Bone marrow (tissue), 2 donors: ENCODE data around the gene SYNGAP1.
A peak's percentile ranks its signal among the peaks of the same experiment; 100 is the strongest.

Experiments used
- DNase-seq, 2 donors: peaks; one replicate each; lab custom pipeline; 2025; lab: John Stamatoyannopoulos, UW

Gene SYNGAP1

DNA sequence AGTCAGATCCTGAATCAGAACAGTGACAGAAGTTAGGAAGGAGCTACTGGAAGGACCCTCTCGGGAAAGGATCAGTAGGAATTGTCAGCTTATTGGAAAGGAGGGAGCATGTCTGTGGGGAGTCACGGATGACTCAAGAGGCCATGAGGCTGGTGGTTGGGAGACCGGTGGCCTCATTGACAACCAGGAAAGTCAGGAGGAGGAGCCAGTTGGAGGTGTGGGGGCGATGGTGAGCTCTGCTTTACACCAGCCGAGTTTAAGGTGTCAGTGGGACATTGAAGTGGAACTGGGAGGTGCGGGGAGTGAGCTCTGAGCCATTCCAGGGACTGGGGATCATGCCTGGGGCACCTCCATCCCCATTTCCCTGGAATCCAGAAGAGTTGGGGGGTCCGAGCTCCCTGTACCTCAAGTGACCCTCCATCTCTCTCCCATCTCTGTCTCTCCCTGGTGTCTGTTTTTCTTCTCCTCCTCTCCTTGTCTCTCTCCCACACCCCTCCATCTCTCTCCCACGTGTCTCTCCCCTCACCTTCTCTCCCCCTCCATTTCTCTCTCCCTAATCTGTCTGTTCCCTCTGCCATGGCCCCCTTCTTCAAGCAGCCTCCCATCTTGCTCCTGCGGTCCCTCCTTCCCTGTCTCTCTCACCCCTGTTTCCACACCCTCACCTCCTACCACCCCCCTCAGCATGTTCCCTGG is 20.2 kb downstream of the SYNGAP1 start:
- no peak for DNase-seq

DNA sequence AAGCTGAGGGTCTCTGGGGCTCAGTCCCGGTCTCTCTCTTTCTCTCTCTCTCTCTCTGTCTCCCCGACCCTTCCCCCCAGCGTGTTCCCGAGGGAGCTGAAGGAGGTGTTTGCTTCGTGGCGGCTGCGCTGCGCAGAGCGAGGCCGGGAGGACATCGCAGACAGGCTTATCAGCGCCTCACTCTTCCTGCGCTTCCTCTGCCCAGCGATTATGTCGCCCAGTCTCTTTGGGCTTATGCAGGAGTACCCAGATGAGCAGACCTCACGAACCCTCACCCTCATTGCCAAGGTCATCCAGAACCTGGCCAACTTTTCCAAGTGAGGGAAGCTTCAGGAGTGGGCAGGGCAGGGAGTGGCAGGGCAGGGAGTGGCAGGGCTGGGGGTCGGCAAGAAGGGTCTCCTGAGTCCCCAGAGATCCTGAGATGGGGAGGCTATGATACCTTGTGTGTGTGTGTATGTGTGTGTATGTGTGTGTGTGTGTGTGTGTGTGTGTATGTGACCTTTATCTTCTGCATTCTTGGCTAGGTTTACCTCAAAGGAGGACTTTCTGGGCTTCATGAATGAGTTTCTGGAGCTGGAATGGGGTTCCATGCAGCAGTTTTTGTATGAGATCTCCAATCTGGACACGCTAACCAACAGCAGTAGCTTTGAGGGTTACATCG is 20.9 kb downstream of the SYNGAP1 start:
- no peak for DNase-seq

DNA sequence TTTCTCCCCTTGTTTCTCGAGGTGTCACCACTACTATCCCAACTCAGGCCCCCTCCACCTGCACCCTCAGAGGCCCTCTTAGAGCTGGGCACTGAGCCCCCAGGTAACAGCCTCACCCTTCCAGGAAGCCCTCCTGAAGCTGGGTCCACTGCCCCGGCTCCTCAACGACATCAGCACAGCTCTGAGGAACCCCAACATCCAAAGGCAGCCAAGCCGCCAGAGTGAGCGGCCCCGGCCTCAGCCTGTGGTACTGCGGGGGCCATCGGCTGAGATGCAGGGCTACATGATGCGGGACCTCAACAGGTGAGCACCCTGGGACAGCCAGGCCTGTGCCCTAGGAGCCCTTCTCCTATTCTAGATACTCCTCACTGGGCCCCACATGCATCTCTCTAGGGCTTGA is 21.6 kb downstream of the SYNGAP1 start:
- no peak for DNase-seq

DNA sequence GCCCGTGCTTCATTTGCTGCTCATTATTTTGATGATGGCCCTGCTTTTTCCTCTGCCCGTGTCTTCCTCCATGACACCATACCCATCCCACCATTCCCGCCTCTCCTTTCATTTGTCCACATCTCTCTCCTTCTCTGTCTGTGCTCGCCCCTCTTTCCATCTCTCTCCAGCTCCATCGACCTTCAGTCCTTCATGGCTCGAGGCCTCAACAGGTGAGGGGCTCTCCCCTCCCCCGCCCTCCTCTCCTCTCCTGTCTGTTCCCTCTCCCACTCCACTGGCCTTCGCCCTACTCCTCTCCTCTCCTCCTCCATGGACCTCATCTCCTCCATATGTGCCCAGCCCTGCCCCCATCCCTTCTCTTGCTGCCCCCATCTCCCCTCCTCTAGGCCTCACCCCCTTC is 22.4 kb downstream of the SYNGAP1 start:
- DNase-seq, result no peak

DNA sequence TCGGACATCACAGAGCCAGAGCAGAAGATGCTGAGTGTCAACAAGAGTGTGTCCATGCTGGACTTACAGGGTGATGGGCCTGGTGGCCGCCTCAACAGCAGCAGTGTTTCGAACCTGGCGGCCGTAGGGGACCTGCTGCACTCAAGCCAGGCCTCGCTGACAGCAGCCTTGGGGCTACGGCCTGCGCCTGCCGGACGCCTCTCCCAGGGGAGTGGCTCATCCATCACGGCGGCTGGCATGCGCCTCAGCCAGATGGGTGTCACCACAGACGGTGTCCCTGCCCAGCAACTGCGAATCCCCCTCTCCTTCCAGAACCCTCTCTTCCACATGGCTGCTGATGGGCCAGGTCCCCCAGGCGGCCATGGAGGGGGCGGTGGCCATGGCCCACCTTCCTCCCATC is 23.2 kb downstream of the SYNGAP1 start:
- no peak for DNase-seq

DNA sequence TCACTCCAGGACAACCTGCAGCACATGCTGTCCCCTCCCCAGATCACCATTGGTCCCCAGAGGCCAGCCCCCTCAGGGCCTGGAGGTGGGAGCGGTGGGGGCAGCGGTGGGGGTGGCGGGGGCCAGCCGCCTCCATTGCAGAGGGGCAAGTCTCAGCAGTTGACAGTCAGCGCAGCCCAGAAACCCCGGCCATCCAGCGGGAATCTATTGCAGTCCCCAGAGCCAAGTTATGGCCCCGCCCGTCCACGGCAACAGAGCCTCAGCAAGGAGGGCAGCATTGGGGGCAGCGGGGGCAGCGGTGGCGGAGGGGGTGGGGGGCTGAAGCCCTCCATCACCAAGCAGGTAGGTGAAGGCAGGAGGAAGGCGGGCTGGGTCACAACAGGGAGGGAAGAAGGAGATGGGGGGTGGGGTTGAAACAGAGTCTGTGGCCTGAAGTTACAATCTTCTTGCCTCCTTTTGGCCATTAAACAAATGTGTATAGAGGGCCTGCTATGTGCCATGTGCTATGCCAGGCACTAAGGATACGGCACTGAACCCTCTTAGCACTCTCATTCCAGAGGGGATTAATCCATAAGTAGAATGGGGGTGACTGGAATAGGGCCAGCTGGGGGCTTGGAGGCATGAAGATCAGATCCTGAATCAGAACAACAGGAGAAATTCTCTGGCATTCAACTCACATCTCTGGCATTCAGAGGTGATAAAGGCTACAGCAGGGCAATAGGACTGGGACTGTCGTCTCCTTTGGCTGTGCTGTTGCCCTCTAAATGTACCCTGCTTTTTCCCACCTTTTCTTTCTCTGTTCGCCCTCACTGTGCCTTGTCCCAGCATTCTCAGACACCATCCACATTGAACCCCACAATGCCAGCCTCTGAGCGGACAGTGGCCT is 24.0 kb downstream of the SYNGAP1 start:
- no peak for DNase-seq

DNA sequence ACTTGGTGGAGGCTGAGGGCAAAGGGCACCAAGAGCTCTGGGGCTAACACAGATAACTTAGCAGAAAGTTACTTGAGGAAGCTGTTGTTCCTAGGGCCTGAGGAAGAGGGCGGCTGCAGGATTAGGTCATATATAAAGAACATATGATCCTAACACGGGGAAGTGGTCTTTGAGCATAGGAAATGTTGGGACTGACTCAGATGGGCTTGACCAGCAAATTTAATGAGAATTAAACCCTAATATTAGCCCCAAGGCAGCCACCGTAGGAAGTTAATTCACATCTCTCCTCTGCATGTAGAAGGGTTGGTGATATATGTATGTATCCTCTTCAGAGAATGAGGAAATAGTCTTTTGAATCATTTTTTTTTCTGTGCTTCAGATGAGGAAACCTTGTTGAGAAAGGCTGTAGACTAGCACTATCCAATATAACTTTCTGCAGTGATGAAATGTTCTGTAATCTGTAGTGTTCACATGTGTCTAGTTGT is 25.3 kb downstream of the SYNGAP1 start:
- no peak for DNase-seq

DNA sequence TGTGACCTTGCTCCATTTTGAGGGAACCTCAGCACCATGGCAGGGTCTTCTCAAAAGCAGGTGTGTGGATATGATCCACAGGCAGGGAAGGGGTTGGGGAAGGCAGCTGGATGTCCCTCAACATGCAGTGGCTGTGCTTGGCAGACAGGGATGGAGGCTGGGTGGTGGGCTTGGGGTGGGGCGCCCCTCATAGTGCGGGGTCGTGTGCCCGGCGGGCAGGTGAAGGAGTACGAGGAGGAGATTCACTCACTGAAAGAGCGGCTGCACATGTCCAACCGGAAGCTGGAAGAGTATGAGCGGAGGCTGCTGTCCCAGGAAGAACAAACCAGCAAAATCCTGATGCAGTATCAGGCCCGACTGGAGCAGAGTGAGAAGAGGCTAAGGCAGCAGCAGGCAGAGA is 26.5 kb downstream of the SYNGAP1 start:
- DNase-seq, result no peak

DNA sequence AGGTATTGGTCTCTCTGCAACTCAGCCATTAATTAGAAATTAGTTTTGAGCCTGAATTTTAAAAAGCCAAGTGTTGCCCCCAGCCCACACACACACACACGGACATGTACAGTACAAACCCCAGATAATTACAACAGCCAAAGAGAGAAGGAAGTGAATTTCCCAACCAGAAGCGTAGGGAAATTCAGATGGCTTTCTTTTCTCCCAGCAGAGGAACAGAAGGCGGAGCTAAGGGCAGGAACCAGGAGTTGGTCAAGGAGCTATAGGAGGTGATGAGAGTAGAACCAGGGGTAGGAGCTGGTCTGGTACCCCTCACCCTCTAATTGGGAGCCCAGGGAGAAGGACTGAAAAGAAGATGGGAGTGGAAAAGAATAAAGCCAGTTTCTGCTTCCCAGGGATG is 30.6 kb downstream of the SYNGAP1 start:
- no peak for DNase-seq

DNA sequence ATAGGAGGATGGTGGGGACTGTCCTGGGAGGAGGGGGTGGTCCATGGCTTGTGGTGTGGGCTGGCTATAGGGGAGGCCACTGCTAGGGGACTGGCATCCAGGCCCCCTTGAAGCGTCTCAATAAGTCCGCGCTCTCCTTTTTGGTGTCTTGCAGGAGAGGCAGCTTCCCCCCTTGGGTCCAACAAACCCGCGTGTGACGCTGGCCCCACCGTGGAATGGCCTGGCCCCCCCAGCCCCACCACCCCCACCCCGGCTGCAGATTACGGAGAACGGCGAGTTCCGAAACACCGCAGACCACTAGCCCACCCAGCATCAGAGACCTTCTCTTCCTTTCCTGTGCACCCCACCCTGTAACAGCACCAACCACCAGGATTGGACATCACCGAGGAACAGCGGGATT is 31.7 kb downstream of the SYNGAP1 start:
- DNase-seq, result no peak

DNA sequence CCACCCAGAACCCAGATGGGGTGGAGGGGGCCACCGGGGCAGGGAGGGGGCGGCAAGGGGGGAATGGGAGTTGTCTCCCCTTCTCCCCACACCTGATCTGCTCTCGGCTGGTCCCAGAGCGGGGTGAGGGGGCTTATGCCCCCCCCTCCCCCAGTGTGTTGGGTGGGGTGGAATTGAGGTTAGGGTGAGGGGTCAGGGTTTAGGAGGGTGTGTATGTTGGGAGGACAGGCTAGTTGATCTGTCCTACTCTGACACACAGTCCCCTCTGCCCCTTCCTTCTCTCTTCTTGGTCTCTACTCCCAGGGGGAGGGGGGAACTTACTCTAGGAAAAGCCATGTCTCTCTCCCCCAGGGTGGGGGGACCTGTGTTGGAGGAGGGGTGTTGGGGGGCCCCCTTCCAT is 32.6 kb downstream of the SYNGAP1 start:
- no peak for DNase-seq

DNA sequence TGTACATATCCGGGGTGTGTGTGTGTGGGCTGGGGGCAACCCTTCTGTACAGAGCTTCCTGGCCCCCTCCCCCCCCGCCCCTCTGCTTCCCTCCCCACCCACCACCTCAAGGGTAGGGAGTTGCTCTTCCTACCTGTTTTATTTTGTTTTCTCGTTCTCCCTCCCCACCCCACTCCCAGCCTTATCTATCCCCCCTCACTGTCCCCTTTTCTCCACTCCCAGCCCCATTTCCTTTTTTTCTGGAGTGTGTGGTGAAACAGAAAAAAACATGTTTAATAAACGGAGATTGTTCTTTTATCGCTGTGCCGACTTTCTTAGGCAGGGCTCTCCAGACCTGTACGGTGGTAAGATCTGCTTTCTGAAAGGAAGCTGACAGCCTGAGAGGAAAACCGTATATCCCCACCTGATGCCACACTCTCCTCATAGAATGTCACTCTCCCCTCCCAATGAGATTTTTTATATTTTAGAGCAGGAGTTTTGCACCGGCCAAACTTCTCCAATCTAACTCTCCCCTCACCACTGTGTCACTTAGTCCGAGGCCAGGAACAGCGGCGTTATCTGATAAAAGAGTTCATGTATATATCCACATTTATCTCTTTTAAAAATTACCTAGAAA is 33.6 kb downstream of the SYNGAP1 start:
- no peak for DNase-seq

DNA sequence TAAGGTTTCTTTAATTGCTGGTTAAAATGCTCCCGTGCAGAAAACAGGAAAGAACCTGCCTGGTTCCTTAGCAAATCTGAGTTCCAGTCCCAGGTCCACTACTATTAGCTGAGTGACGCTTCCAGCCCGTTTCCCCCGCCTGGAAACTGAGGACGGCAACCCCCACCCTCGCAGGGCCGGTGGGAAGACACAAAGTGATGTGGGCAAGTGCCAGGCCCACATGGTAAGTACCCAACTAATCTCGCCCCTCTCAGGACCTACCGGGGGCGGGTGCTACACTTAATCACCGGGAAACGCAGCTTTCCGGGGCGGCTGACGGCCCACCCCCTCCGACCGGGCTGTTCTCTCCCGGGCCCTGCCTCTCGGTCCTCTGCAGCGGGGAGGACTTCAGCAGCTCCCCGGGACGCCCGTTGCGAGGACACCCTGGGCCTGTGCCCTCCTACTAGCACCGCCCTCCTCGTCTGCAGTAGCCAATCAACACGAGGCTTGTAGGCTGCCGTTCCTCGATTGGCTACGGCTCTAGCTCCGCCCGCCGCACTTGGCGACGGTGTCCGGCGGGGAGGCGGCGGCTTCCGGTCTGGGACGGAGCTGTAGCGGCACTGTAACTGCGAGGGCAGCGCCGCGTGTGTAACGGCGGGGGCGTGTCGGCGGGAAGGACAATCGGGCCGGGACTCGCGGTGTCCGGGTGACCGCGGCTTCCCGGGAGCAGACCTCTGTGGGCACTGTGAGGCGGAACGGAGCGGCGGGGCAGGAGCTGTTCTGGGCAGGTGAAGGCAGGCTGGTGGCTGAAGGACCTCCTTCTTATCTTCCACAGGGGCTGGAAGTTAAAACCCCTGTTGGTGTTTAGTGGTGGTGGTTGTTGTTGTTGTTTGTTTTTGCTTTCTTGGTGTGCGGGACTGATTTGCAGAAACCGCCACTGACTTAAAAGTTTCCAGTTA is 34.4 kb downstream of the SYNGAP1 start, which contains the start of gene ZBTB9:
ZBTB9 (plus strand) TSS at position 568 of the 938 bp plus-strand sequence. CDS start 525 bp downstream, outside the sequence.
- peak; percentile 77 to 89 for DNase-seq

DNA sequence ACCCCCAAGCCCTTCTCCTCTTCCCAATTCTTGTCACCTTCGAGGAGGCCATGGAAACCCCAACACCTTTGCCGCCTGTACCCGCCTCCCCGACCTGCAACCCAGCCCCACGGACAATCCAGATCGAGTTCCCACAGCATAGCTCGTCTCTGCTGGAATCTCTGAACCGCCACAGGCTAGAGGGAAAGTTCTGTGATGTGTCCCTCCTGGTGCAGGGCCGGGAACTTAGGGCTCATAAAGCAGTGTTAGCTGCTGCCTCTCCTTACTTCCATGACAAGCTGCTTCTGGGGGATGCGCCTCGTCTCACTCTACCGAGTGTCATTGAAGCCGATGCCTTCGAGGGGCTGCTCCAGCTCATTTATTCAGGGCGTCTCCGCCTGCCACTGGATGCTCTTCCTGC is 35.2 kb downstream of the SYNGAP1 start:
- no peak for DNase-seq

DNA sequence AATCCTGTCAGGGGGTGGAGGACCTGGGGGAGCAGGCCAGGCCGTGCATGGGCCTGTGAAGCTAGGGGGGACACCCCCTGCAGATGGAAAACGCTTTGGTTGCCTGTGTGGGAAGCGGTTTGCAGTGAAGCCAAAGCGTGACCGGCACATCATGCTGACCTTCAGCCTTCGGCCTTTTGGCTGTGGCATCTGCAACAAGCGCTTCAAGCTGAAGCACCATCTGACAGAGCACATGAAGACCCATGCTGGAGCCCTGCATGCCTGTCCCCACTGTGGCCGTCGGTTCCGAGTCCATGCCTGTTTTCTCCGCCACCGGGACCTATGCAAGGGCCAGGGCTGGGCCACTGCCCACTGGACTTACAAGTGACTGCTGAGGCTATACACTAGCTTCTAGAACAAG is 36.3 kb downstream of the SYNGAP1 start:
- no peak for DNase-seq

DNA sequence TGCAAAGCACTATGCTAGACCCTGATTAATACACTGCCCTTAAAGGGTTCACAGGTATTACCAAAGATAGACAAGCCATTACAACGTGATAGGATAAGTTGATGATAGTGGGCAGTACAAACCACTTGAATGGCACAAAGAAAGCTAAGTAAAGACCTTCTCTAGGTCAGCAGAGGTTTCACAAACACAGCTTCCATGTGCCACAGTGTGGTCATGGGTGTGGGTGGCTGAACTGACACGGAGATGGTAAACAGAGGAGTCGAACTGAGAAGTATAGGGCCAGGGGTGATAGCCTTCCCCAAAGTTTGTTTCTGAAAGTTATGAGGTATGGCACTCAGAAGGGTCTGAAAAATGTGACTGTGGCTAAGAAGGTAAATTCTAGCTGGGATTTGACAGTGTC is 38.8 kb downstream of the SYNGAP1 start:
- no peak for DNase-seq

DNA sequence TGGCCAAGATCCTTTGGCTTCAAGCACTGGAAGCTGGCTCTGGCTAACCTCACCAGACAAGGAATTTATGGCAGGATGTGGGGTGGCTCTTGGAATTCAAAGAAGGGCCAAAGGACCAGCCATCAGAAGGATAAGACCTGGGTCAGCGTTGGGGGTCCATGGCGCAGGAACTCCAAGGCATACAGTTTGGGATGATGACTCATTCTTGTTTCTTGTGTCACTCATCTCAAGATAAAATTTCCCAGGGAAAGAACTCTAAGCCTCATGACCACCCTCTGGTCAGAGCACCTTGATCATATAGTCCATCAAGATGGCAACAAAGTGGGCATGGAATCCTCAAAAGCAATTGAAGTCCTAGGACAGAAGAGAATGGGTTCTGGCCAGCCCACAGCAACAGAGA is 39.4 kb downstream of the SYNGAP1 start:
- DNase-seq, result no peak

DNA sequence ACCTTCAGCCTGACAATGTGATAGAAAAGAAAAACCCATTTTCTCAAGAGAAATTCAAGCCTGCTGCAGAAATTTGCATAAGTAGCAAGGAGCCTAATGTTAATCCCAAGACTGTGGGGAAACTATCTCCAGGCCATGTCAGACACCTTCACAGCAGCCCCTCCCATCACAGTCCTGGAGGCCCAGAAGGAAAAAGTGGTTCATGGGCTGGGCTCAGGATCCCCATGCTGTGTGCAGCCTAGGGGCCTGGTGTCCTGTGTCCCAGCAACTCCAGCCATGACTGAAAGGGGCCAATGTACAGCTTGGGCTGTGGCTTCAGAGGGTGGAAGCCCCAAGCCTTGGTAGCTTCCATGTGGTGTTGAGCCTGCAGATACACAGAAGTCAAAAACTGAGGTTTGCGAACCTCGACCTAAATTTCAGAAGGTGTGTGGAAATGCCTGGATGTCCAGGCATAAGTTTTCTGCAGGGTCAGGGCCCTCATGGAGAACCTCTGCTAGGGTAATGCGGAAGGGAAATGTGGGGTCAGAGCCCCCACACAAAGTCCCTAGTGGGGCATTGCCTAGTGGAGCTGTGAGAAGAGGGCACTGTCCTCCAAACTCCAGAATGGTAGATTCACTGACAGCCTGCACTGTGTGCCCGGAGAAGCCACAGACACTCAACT is 46.3 kb downstream of the SYNGAP1 start:
- no peak for DNase-seq

DNA sequence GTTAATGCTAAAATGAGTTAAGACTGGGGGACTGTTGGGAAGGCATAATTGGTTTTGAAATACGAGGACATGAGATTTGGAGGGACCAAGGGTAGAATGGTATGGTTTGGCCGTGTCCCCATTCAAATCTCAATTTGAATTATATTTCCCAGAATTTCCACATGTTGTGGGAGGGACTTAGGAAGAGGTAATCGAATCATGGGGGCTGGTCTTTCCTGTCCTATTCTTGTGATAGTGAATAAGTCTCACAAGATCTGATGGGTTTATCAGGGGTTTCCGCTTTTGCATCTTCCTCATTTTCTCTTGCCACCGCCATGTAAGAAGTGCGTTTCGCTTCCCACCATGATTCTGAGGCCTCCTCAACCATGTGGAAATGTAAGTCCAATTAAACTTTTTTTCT is 47.2 kb downstream of the SYNGAP1 start:
- no peak for DNase-seq

DNA sequence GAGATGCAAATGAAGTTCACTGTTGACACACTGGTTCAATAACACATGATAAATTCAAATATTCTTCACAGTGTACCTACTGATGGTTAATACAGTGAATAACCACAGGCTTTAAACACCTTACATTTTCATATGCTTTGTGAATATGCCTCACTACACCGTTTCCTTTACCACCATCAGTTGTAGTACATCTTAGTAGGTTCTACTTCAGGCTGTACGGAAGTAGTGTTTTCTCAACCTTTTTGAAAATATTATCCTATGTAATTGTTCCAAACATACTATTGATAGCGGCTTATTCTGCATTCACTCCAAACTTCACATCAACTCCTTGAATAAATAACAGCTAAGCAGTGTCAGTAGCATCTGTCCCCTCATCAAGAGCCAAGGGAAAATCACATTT is 49.8 kb downstream of the SYNGAP1 start:
- no peak for DNase-seq

DNA sequence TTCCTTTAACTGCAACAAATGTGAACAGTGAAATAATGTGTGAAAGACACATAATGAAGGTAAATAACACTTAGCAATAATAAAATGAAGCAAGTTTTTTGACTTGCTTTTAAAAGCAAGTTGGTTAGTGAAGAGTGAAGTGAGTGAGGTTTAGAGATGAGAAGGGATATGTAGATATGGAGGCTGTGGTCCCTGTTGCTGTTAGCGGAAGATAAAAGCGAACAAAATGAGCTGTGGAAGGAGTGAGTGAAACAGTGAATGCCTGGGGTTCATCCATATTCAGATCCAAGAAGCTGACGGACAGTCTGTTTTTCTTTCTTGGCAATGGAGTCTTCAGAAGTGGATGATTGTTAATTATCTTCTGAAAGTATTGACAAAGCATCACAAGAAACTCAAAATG is 58.0 kb downstream of the SYNGAP1 start:
- DNase-seq, result no peak
